Pancreas (tissue), 10 donors: ENCODE data around the gene RHBDL2. TPM values are rescaled to one million over a fixed set of nuclear protein-coding genes. Genes with fewer than 3 reads are reported as not detected.

Source experiments
- ATAC-seq, 4 donors: fragments of 200-7000 bp; cut with Tn5 transposase; one replicate each; pipeline versions ENCODE4 v1.8.0 to v1.9.1; 2020; ENCODE audit warnings: mild to moderate bottlenecking in 4 of 4, moderate library complexity in 4 of 4
- DNase-seq, 6 donors: peaks; one replicate each; pipeline ENCODE4 v3.0.0-alpha.2; 2020
- FAIRE-seq: peaks from 2 replicates; lab custom pipeline; 2012; peaks lifted over from hg19 to GRCh38; lab: Jason Lieb, UNC
- H3K27ac ChIP-seq, 4 donors: fragments of 200-600 bp; sonication (generic); 1 replicate in 3 of 4; 2 replicates in 1 of 4; pipeline versions ENCODE4 v1.5.0 to v1.8.0; 2020
- H3K27me3 ChIP-seq, 4 donors: fragments of 200-600 bp; one replicate each; pipeline ENCODE4 v1.8.0; 2021
- H3K36me3 ChIP-seq, 3 donors: fragments of 200-600 bp; sonication (generic) in 1 of 3; one replicate each; pipeline versions ENCODE4 v1.5.0 to v1.8.0; 2020 to 2021
- H3K4me1 ChIP-seq, 3 donors: fragments of 200-600 bp; one replicate each; pipeline ENCODE4 v1.8.0; 2021
- H3K4me3 ChIP-seq, 4 donors: fragments of 200-600 bp; sonication (generic) in 2 of 4; one replicate each; pipeline versions ENCODE4 v1.5.0 to v1.8.0; 2020 to 2021
- H3K9me3 ChIP-seq, 4 donors: fragments of 200-600 bp; one replicate each; pipeline ENCODE4 v1.8.0; 2021
- WGBS, 2 donors: extraction: QIAGEN DNeasy Blood & Tissue Kit; methylation state at CpG; one replicate each; pipeline ENCODE4 v1.1.7; 2013; 5-methylcytosine and 5-hydroxymethylcytosine counted together
- intact Hi-C, 3 donors: fragments of 100-400 bp; cut with DNase I; formaldehyde crosslinking; loops; one replicate each; pipeline versions ENCODE4 v1.11.1 to v1.14.2; 2022
- polyA plus RNA-seq, 2 donors: library from polyadenylated mRNA; stranded (reverse); fragments of 200-250 nt; gene quantifications; one replicate each; pipeline ENCODE4 v1.2.3, GENCODE V29; 2013
- total RNA-seq, 6 donors: library from RNA; stranded (reverse); fragmentation: NEBNext Ultra II Directional in 4 of 6; extraction: Animal tissue kit (Norgen Biotek cat#: 25700) in 4 of 6; gene quantifications; one replicate each; pipeline versions ENCODE4 v1.2.1 to v1.2.4, GENCODE V29; 2021 to 2023
- TF ChIP-seq, protein P1 (sequence below), 4 donors: fragments of 200-600 bp; sonication (generic) in 3 of 4; IDR thresholded peaks; one replicate each; pipeline versions ENCODE4 v1.5.0 to v1.8.0; 2021; ENCODE audit warnings: antibody characterized with exemption in 4 of 4
- donor health status: healthy with polysubstance abuse.
- donor health status: DM: no; HTN: no; CAD: no; lungs with moderate emphysema.
- donor health status: DM: no; HTN: no; CAD: no.
- donor health status: control.
- donor health status: control.
- donor health status: Bipolar disorder and iron deficiency.
- donor health status: DM: yes; HTN: yes; CAD: no.
- donor health status: DM: no; HTN: no; CAD: no.
- donor health status: DM: no; HTN: no; CAD: no.
- donor health status: DM: yes; HTN: yes; CAD: no.

The RHBDL2 gene
- total and polyA plus RNA-seq, 8 donors = 0.05 to 1.9 (median 0.39) TPM

GRCh38 chr1:38958967-38959366, 17.3 kb upstream of the RHBDL2 start:
- no peak for ATAC-seq
- TF ChIP-seq, protein P1, sequence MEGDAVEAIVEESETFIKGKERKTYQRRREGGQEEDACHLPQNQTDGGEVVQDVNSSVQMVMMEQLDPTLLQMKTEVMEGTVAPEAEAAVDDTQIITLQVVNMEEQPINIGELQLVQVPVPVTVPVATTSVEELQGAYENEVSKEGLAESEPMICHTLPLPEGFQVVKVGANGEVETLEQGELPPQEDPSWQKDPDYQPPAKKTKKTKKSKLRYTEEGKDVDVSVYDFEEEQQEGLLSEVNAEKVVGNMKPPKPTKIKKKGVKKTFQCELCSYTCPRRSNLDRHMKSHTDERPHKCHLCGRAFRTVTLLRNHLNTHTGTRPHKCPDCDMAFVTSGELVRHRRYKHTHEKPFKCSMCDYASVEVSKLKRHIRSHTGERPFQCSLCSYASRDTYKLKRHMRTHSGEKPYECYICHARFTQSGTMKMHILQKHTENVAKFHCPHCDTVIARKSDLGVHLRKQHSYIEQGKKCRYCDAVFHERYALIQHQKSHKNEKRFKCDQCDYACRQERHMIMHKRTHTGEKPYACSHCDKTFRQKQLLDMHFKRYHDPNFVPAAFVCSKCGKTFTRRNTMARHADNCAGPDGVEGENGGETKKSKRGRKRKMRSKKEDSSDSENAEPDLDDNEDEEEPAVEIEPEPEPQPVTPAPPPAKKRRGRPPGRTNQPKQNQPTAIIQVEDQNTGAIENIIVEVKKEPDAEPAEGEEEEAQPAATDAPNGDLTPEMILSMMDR (IDR thresholded peaks at IDR 0.05) = no peak
- intact Hi-C loops = no loop called here

GRCh38 chr1:38953433-38953860, 11.8 kb upstream of the RHBDL2 start:
- Histone ChIP-seq H3K36me3 (no peaks in the 10 kb centered on the region), H3K4me3 (no peak overlapping the region), H3K27me3 (no peaks in the 10 kb centered on the region), H3K27ac (no peak overlapping the region), H3K9me3 (no peaks in the 10 kb centered on the region), H3K4me1 (no peaks in the 10 kb centered on the region)
- TF ChIP-seq, protein P1 (IDR thresholded peaks at IDR 0.05) = no peak
- WGBS, 2 donors = 37 to 39% methylated on average over 4 of the region's 4 CpGs
- intact Hi-C loops = no loop called here
- no peak for FAIRE-seq
- ATAC-seq = no peak
- DNase-seq = no peak

More at GRCh38 chr1:38958967-38959366, 17.3 kb upstream of the RHBDL2 start:
- H3K27ac ChIP-seq = no peak overlapping the region
- WGBS, 2 donors = 97 to 100% methylated on average over 2 of the region's 2 CpGs
- FAIRE-seq (no peak), DNase-seq (no peak)
- H3K4me1 ChIP-seq = no peaks in the 10 kb centered on the region
- no peaks in the 10 kb centered on the region for H3K36me3 ChIP-seq
- no peaks in the 10 kb centered on the region for H3K27me3 ChIP-seq
- no peak overlapping the region for H3K4me3 ChIP-seq
- H3K9me3 ChIP-seq = no peaks in the 10 kb centered on the region

GRCh38 chr1:38950553-38950952, 8.9 kb upstream of the RHBDL2 start:
- H3K27ac ChIP-seq = no peak overlapping the region
- no peaks in the 10 kb centered on the region for H3K36me3 ChIP-seq
- H3K4me3 ChIP-seq = no peak overlapping the region
- no peak for FAIRE-seq
- ATAC-seq = no peak
- H3K9me3 ChIP-seq = no peaks in the 10 kb centered on the region
- TF ChIP-seq, protein P1 (IDR thresholded peaks at IDR 0.05) = no peak
- DNase-seq = no peak
- intact Hi-C loops = no loop called here
- no peaks in the 10 kb centered on the region for H3K4me1 ChIP-seq
- WGBS, 2 donors = 52 to 59% methylated on average over 2 of the region's 2 CpGs
- H3K27me3 ChIP-seq = no peaks in the 10 kb centered on the region

- no peaks in the 10 kb centered on the region for H3K36me3 ChIP-seq
- intact Hi-C loops = no loop called here
- no peaks in the 10 kb centered on the region for H3K9me3 ChIP-seq
- DNase-seq (no peak), FAIRE-seq (no peak), ATAC-seq (no peak)
- no peak overlapping the region for H3K4me3 ChIP-seq
- TF ChIP-seq, protein P1 (IDR thresholded peaks at IDR 0.05) = no peak
- no peaks in the 10 kb centered on the region for H3K27me3 ChIP-seq
- WGBS, 2 donors = 88 to 93% methylated on average over 4 of the region's 4 CpGs
- H3K4me1 ChIP-seq = no peaks in the 10 kb centered on the region
- no peak overlapping the region for H3K27ac ChIP-seq
These were observed 2.9 kb upstream of the RHBDL2 start for GRCh38 chr1:38944547-38944946.

DNA sequence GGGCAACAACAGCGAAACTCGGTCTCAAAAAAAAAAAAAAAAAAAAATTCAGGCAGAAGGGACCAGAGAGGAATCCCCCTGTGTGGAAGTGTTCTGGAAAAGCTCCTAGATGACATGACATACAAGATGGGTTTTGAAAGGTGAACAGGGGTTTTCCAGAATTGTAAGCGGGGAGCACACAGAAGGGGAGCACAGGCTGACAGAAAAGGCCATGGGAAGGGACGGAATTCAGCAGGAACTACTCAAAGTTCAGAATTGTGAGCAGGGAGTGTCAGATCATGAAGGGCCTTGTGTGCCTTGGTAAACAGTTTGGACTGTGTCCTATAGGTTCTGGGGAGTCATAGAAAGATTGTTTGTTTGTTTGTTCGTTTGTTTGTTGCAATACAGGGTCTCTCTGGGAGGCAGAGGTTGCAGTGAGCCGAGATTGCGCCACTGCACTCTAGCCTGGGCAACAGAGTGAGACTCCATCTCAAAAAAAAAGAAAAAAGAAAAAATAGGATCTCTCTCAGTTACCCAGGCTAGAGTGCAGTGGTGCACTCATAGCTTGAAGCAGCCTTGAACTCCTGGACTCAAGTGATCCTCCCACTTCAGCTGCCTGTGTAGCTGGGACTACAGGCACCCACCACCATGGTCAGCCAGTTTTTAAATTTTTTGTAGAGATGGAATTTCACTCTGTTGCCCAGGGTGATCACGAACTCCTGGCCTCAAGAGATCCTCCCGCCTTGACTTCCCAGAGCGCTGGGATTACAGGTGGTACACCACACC, 1.2 kb upstream of the RHBDL2 start:
- H3K27me3 ChIP-seq = no peaks in the 10 kb centered on the region
- 90 to 93% methylated on average over 10 of the region's 10 CpGs for whole genome bisulfite sequencing, 2 donors
- no peak for DNase-seq
- H3K9me3 ChIP-seq = no peaks in the 10 kb centered on the region
- no peak overlapping the region for H3K4me3 ChIP-seq
- TF ChIP-seq, protein P1 (IDR thresholded peaks at IDR 0.05) = no peak
- intact Hi-C loops = no loop called here
- no peak for ATAC-seq
- H3K36me3 ChIP-seq = no peaks in the 10 kb centered on the region
- H3K27ac ChIP-seq = no peak overlapping the region
- no peak for FAIRE-seq
- no peaks in the 10 kb centered on the region for H3K4me1 ChIP-seq
